NCI-H1930 (cell line): Measurements from ENCODE around the gene RFX8.

Experiments
- DNase-seq, 2 experiments: peaks; one replicate each; lab custom pipeline; 2025; lab: John Stamatoyannopoulos, UW

RFX8 gene

DNA sequence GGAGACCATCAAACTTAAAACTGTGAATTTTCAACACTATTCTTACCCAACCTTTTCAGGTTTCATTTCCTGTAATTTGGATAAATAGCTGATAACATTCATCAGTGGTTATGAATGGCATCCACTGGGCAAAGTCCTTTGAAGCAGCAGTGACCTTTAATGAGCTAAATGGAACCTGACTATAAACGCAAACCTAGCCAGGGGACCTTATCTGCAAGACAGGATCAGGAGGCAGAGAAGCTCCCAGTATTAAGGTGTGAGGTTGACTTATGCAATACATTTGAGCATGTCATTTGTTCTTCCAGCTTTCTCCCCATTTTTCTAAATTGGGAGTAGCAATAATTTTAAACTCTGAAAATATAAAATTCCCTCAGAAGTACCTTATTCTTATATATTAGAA is 126.0 kb downstream of the RFX8 start:
- no peak for DNase-seq
